Inflammatory macrophage (primary cell): ENCODE data around the gene RBM48.
"Not testable (repeated sequence)": the region's sequence is repeated elsewhere in the genome, so short reads cannot be mapped to it uniquely, and the experiment has no call there.

ENCODE experiments used
- DNase-seq, 2 donors: peaks; one replicate each; pipeline ENCODE4 v3.0.0-alpha.2; 2020 to 2022
- total RNA-seq, 18 experiments: gene quantifications; one replicate each; lab custom pipeline; 2026; ENCODE audit warnings: mixed read lengths in 6 of 18, inconsistent platforms in 2 of 18; lab: John Stamatoyannopoulos, UW

Gene RBM48
- 4.6 to 14.1 (median 8.3) reads per million in 18 experiments for total RNA-seq

GRCh38 chr7:92528188-92528957 lies at the start of gene RBM48, which contains the start of gene PEX1:
Gene RBM48 (plus strand): TSS chr7:92528795. CDS start chr7:92528814, 19 bp downstream.
Gene PEX1 (minus strand): TSS chr7:92528520. CDS start chr7:92528435, 85 bp downstream.
- DNase-seq: peak; percentile 99

GRCh38 chr7:92479146-92479545 lies 49.4 kb upstream of the RBM48 start:
- DNase-seq: not testable (repeated sequence)

- not testable (repeated sequence) for DNase-seq
Measured at GRCh38 chr7:92483624-92484023, 45.0 kb upstream of the RBM48 start.

GRCh38 chr7:92484226-92484625 lies 44.4 kb upstream of the RBM48 start:
- DNase-seq: not testable (repeated sequence)

- no peak for DNase-seq
Measured at GRCh38 chr7:92485267-92485892, 43.2 kb upstream of the RBM48 start.

- no peak for DNase-seq
Measured at GRCh38 chr7:92485974-92486373, 42.6 kb upstream of the RBM48 start.

- no peak for DNase-seq
Measured at GRCh38 chr7:92487804-92488203, 40.8 kb upstream of the RBM48 start.

GRCh38 chr7:92489634-92490033 lies 39.0 kb upstream of the RBM48 start:
- DNase-seq: no peak

- no peak for DNase-seq
Measured at GRCh38 chr7:92496876-92497275, 31.7 kb upstream of the RBM48 start.

- no peak for DNase-seq
Measured at GRCh38 chr7:92498557-92498956, 30.0 kb upstream of the RBM48 start.

GRCh38 chr7:92503767-92504166 lies 24.8 kb upstream of the RBM48 start:
- DNase-seq: no peak

GRCh38 chr7:92504563-92504962 lies 24.0 kb upstream of the RBM48 start:
- no peak for DNase-seq

GRCh38 chr7:92506363-92506762 lies 22.2 kb upstream of the RBM48 start:
- no peak for DNase-seq

GRCh38 chr7:92508946-92509345 lies 19.6 kb upstream of the RBM48 start:
- no peak for DNase-seq

GRCh38 chr7:92513167-92513902 lies 15.3 kb upstream of the RBM48 start:
- DNase-seq: no peak

- no peak for DNase-seq
Measured at GRCh38 chr7:92517631-92518030, 11.0 kb upstream of the RBM48 start.

GRCh38 chr7:92520024-92520423 lies 8.6 kb upstream of the RBM48 start:
- peak in 1 of 2 donors; percentile 8 for DNase-seq

GRCh38 chr7:92523110-92523509 lies 5.5 kb upstream of the RBM48 start:
- DNase-seq: no peak

- peak; percentile 11 to 32 for DNase-seq
Measured at GRCh38 chr7:92527300-92528187, 1.1 kb upstream of the RBM48 start.

- no peak for DNase-seq
Measured at GRCh38 chr7:92528958-92529264, 316 bp downstream of the RBM48 start.

- no peak for DNase-seq
Measured at GRCh38 chr7:92534572-92534971, 6.0 kb downstream of the RBM48 start.

GRCh38 chr7:92543542-92543941 lies 14.9 kb downstream of the RBM48 start:
- not testable (repeated sequence) for DNase-seq
